HL-60 (cell line): ENCODE measurements around the gene MAGIX.

Experiments used
- DNase-seq, 2 experiments: peaks; one replicate each; pipeline ENCODE4 v3.0.0-alpha.2; 2010 to 2020; ENCODE audit warnings: low read depth in 1 of 2, low spot score in 1 of 2
- H3K27ac ChIP-seq: fragments of 250-450 bp; sonication (Bioruptor Pico); replicated peaks from 2 replicates; pipeline ENCODE4 v1.5.1; 2020; ENCODE audit warnings: mild to moderate bottlenecking, moderate library complexity
- H3K27me3 ChIP-seq: fragments of 250-450 bp; sonication (Bioruptor Pico); 2 replicates; pipeline ENCODE4 v1.5.1; 2021; ENCODE audit warnings: mild to moderate bottlenecking, moderate library complexity; ENCODE audit not compliant: insufficient read depth, poor library complexity, severe bottlenecking
- H3K4me3 ChIP-seq: replicated peaks from 2 replicates; pipeline ENCODE4 v1.5.1; 2011; ENCODE audit warnings: mild to moderate bottlenecking, control low read depth, low read length; ENCODE audit not compliant: insufficient read depth
- GABPA ChIP-seq: IDR thresholded peaks from 2 replicates; pipeline ENCODE4 v1.6.1; 2012; ENCODE audit warnings: low read depth
- POLR2AphosphoS5 ChIP-seq: IDR thresholded peaks from 2 replicates; pipeline ENCODE4 v1.6.1; 2012; ENCODE audit warnings: low read depth
- REST ChIP-seq: IDR thresholded peaks from 2 replicates; pipeline ENCODE4 v1.6.1; 2012; ENCODE audit warnings: low read depth; ENCODE audit not compliant: insufficient replicate concordance
- SPI1 ChIP-seq: IDR thresholded peaks from 2 replicates; pipeline ENCODE4 v1.6.1; 2012; ENCODE audit warnings: low read depth, mild to moderate bottlenecking, borderline replicate concordance
- TF ChIP-seq, protein P1 (sequence below): IDR thresholded peaks from one replicate; pipeline ENCODE4 v1.5.1; 2011; ENCODE audit warnings: low read length, control low read depth, inconsistent platforms; ENCODE audit not compliant: insufficient read depth

Gene MAGIX

DNA sequence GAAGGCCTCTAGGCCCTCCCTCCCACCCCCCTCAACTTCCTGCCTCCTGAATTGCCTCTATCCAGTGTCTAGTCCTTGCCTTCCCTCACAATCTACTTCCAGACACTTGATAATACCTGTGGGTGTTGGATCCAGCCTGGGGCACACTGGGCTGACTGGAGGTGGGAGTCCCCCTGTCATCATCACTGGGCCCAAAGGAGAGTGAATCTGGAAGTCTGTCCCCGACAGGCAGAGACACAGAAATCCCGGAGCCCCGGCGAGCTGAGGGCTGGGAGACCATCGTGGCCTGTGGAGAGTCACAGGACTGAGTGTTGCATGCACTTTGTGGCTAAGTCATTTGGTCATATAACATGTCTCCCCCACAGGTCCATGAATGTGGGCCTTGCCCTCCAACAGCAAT is 45.8 kb downstream of the MAGIX start:
- TF ChIP-seq POLR2AphosphoS5 (no peak), REST (no peak), GABPA (no peak), SPI1 (no peak)
- TF ChIP-seq, protein P1, sequence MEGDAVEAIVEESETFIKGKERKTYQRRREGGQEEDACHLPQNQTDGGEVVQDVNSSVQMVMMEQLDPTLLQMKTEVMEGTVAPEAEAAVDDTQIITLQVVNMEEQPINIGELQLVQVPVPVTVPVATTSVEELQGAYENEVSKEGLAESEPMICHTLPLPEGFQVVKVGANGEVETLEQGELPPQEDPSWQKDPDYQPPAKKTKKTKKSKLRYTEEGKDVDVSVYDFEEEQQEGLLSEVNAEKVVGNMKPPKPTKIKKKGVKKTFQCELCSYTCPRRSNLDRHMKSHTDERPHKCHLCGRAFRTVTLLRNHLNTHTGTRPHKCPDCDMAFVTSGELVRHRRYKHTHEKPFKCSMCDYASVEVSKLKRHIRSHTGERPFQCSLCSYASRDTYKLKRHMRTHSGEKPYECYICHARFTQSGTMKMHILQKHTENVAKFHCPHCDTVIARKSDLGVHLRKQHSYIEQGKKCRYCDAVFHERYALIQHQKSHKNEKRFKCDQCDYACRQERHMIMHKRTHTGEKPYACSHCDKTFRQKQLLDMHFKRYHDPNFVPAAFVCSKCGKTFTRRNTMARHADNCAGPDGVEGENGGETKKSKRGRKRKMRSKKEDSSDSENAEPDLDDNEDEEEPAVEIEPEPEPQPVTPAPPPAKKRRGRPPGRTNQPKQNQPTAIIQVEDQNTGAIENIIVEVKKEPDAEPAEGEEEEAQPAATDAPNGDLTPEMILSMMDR = no peak
- Histone ChIP-seq H3K27ac (no peak overlapping the region), H3K27me3 (no peaks in the 10 kb centered on the region), H3K4me3 (no peak overlapping the region)
- no peak for DNase-seq

DNA sequence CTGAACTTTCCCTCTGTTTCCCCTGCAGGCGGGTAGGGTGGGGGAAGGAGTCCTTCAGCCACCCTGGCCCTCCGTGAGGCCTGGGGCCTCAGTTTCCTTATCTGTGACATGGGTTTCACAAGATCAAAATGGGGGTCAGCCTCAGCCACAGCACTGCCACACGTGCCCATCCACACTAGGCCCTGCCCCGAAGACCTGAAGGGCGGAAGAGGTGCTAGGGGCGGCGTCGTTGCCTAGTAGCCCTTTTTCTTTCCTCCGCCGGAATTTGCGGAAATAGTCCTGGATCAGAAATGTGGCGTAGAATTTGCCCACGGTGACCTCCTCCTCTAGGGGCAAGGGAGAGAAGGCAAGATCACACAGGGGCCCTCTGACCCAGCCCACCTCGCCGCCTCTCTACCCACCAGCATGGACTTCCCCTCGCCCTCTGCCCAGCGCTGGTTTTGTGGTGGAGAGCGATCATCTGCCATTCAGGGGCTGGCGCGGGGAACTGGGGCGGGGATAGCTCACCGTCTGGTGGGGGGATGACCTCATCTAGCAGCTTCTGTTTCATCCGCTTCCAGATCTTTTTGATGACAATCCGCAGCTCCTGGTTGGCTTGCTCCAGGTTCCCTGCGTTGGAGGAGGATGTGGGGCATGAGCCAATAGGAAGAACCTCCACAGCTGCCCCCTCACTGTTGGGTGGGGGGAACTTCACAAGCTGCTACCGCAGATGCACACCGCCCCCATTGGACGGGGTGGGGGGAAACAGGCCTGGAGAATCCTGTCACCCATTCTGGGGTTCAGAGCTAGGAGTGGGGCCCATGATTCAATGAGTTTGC is 47.1 kb downstream of the MAGIX start:
- Histone ChIP-seq H3K4me3 (no peak overlapping the region), H3K27ac (no peak overlapping the region), H3K27me3 (no peaks in the 10 kb centered on the region)
- TF ChIP-seq GABPA (no peak), SPI1 (no peak), POLR2AphosphoS5 (no peak)
- TF ChIP-seq, protein P1 = no peak
- peak in 1 of 2 experiments; percentile 27 for DNase-seq

DNA sequence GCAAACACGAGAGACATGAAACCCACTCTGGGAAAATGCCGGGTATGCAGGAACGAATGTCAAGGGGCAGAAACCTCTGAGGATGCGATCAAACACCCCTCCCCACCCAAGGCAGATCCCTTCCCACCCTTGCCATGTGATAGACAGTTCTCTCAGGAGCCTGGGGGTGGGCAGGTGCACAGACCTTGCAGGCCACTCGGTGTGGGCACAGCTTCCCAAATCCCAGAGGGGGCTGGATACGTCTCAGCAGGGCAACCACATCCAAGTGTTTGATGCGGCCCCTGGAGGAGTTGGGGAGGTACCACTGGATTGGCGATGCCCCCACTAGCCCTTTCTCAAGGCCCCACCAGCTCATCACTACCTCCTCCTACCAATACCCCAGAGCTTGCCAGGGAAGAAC is 47.8 kb downstream of the MAGIX start:
- Histone ChIP-seq H3K27me3 (no peaks in the 10 kb centered on the region), H3K4me3 (no peak overlapping the region), H3K27ac (no peak overlapping the region)
- TF ChIP-seq POLR2AphosphoS5 = no peak
- no peak for TF ChIP-seq GABPA
- TF ChIP-seq, protein P1 = no peak
- no peak for TF ChIP-seq SPI1
- TF ChIP-seq REST = no peak
- no peak for DNase-seq
